Measurements from ENCODE around the gene INO80B. TPM values are rescaled to one million over a fixed set of nuclear protein-coding genes. Genes with fewer than 3 reads are reported as not detected.

INO80B gene
- total and polyA plus RNA-seq, 9 of the 15 experiments (the other 6 are each of a cell fraction or from before 2014, with no cell fraction given): 0.41 to 22.6 (median 9.0) TPM

DNA sequence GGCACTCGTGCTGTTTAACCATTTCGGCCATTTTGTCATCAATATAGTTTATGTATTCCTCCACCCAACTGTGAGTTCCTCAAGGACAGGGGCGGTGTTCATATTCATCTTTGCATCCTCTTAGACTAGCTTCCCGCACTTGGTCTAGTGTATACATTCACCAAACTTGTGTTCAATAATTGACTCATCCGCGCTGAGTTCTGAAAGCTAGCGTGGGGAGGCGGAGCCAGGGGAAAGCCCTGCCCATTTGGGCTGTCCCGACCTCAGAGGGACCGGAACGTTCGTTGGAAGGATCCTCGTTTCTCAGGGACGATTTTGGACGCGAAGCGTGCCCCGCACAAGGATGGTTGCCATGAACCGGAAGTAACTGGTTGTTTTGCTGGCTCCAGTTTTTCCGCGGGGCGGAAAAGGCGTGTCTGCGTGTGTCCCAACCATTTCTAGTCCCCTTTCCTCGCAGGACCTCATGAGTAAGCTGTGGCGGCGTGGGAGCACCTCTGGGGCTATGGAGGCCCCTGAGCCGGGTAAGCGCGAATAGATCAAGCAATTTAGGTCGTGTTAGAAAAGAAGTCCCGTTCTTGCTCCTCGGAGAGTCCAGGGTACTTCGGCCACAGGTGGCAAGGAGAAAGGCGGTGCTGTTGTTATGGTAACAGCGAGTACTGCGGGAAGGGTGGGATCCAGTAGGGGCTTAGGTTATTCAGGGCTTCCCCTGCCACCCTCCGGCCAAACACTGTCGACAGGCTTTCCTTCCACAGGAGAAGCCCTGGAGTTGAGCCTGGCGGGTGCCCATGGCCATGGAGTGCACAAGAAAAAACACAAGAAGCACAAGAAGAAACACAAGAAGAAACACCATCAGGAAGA is at the start of gene INO80B (continued):
- TF ChIP-seq SMARCB1 (IDR thresholded peaks at IDR 0.05; ENCODE audit: insufficient read length, low read depth): no peak
- TF ChIP-seq ASH1L (IDR thresholded peaks at IDR 0.05; ENCODE audit: borderline replicate concordance, low read depth, partially characterized antibody): peak; percentile 69
- TF ChIP-seq POLR2G (IDR thresholded peaks at IDR 0.05; ENCODE audit: low read depth, low read length): peak; percentile 60
- no peak for TF ChIP-seq ZNF212 (CRISPR knock-in tag; IDR thresholded peaks at IDR 0.05)
- peak; percentile 99 for TF ChIP-seq ZEB2 (IDR thresholded peaks at IDR 0.05)
- no peak for TF ChIP-seq POLR3A (IDR thresholded peaks at IDR 0.05; ENCODE audit: borderline replicate concordance, extremely low read depth, insufficient read depth, insufficient read length)
- TF ChIP-seq, protein P1, sequence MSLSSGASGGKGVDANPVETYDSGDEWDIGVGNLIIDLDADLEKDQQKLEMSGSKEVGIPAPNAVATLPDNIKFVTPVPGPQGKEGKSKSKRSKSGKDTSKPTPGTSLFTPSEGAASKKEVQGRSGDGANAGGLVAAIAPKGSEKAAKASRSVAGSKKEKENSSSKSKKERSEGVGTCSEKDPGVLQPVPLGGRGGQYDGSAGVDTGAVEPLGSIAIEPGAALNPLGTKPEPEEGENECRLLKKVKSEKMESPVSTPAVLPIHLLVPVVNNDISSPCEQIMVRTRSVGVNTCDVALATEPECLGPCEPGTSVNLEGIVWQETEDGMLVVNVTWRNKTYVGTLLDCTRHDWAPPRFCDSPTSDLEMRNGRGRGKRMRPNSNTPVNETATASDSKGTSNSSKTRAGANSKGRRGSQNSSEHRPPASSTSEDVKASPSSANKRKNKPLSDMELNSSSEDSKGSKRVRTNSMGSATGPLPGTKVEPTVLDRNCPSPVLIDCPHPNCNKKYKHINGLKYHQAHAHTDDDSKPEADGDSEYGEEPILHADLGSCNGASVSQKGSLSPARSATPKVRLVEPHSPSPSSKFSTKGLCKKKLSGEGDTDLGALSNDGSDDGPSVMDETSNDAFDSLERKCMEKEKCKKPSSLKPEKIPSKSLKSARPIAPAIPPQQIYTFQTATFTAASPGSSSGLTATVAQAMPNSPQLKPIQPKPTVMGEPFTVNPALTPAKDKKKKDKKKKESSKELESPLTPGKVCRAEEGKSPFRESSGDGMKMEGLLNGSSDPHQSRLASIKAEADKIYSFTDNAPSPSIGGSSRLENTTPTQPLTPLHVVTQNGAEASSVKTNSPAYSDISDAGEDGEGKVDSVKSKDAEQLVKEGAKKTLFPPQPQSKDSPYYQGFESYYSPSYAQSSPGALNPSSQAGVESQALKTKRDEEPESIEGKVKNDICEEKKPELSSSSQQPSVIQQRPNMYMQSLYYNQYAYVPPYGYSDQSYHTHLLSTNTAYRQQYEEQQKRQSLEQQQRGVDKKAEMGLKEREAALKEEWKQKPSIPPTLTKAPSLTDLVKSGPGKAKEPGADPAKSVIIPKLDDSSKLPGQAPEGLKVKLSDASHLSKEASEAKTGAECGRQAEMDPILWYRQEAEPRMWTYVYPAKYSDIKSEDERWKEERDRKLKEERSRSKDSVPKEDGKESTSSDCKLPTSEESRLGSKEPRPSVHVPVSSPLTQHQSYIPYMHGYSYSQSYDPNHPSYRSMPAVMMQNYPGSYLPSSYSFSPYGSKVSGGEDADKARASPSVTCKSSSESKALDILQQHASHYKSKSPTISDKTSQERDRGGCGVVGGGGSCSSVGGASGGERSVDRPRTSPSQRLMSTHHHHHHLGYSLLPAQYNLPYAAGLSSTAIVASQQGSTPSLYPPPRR (CRISPR knock-in tag; IDR thresholded peaks at IDR 0.05; ENCODE audit: borderline replicate concordance): no peak
- peak; percentile 75 to 98; a peak in 3 of 4 replicates for TF ChIP-seq HDAC1 (IDR thresholded peaks at IDR 0.05)
- TF ChIP-seq DPF2 (IDR thresholded peaks at IDR 0.05): peak; percentile 43; the same call in 1 of the 2 replicates
- TF ChIP-seq ZNF282 (CRISPR knock-in tag; IDR thresholded peaks at IDR 0.05): no peak
- 0 out of 2 replicates have a peak, but pooled peaks have one; percentile 67 for TF ChIP-seq FOXK1 (CRISPR knock-in tag; IDR thresholded peaks at IDR 0.05; ENCODE audit: borderline replicate concordance)
- no peak for TF ChIP-seq ZNF589 (CRISPR knock-in tag; IDR thresholded peaks at IDR 0.05; ENCODE audit: low read depth)
- TF ChIP-seq, protein P2, sequence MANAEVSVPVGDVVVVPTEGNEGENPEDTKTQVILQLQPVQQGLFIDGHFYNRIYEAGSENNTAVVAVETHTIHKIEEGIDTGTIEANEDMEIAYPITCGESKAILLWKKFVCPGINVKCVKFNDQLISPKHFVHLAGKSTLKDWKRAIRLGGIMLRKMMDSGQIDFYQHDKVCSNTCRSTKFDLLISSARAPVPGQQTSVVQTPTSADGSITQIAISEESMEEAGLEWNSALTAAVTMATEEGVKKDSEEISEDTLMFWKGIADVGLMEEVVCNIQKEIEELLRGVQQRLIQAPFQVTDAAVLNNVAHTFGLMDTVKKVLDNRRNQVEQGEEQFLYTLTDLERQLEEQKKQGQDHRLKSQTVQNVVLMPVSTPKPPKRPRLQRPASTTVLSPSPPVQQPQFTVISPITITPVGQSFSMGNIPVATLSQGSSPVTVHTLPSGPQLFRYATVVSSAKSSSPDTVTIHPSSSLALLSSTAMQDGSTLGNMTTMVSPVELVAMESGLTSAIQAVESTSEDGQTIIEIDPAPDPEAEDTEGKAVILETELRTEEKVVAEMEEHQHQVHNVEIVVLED (CRISPR knock-in tag; IDR thresholded peaks at IDR 0.05): peak; percentile 80
- TF ChIP-seq C11orf30 (IDR thresholded peaks at IDR 0.05; ENCODE audit: low read depth): peak; percentile 93
- peak; percentile 96 for TF ChIP-seq SAP30 (IDR thresholded peaks at IDR 0.05; ENCODE audit: borderline replicate concordance, insufficient read depth, low read depth, low read length, poor library complexity, severe bottlenecking)
- no peak for TF ChIP-seq CBX8 (IDR thresholded peaks at IDR 0.05; ENCODE audit: borderline replicate concordance, extremely low read depth, low read depth, low read length, poor library complexity, severe bottlenecking)
- no peak for TF ChIP-seq ZNF717 (CRISPR knock-in tag; IDR thresholded peaks at IDR 0.05)
- TF ChIP-seq FOXO4 (CRISPR knock-in tag; IDR thresholded peaks at IDR 0.05): no peak

Data from K562 (cell line).